ENCODE data around the gene SERPINA4. TPM values are rescaled to one million over a fixed set of nuclear protein-coding genes. Genes with fewer than 3 reads are reported as not detected.

The SERPINA4 gene
- total and polyA plus RNA-seq, 2 of the 8 experiments (the other 6 are each of a cell fraction or from before 2014, with no cell fraction given): not detected

DNA sequence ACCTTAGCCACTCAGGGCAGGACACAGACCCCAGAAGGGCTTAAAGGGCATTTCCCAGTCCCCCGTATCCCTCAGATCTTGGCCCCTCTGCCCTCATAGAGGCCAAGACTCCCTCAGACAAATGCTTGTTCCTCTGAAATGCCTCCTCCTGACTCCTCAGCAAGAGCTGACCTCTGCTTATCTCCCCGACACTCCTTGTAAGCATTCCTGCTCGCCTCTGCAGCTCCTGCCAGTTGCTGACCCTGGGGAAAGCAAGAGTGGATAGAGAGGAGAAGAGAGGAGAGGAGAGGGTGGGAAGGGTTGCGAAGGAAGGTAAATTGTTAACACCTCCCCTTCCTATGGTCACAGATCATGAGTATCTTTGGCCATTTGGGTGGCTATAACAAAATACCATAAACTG is 27.1 kb downstream of the SERPINA4 start (continued):
- TF ChIP-seq, protein P1, sequence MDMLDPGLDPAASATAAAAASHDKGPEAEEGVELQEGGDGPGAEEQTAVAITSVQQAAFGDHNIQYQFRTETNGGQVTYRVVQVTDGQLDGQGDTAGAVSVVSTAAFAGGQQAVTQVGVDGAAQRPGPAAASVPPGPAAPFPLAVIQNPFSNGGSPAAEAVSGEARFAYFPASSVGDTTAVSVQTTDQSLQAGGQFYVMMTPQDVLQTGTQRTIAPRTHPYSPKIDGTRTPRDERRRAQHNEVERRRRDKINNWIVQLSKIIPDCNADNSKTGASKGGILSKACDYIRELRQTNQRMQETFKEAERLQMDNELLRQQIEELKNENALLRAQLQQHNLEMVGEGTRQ (IDR thresholded peaks at IDR 0.05; ENCODE audit: low read length): no peak
- TF ChIP-seq RAD21 (IDR thresholded peaks at IDR 0.05 in 1 of 2, conservative IDR thresholded peaks at IDR 0.05 in 1 of 2; ENCODE audit: low read depth in 2 of 2, low read length in 2 of 2) (no peak), YY1 (IDR thresholded peaks at IDR 0.05; ENCODE audit: low read depth, low read length) (no peak)
- TF ChIP-seq, protein P2, sequence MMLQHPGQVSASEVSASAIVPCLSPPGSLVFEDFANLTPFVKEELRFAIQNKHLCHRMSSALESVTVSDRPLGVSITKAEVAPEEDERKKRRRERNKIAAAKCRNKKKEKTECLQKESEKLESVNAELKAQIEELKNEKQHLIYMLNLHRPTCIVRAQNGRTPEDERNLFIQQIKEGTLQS (IDR thresholded peaks at IDR 0.05; ENCODE audit: insufficient read depth, low read depth, low read length): no peak

Measured in H1 (cell line).